Measurements from ENCODE around the gene ARMH3.
A peak's percentile ranks its signal among the peaks of the same experiment; 100 is the strongest.

ARMH3 gene

DNA sequence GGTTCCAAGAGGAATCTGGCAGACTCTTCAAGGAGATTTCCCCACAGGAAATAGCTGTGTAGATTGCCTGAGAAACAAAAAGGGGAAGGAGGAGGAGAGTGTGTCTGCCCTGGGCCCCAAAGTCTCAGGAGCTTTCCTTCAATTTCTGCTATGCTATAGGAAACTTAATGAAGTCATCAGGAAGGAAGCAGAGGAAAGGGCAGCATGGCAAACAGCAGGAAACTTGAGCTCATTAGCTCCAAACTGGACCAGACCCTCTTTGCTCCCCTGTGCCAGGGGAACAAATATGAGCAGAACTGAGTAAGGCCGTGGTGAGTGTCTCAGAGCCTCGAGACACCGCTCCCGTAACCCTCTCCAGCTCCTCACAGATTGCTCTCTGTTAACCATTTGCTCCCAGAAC is 207.6 kb downstream of the ARMH3 start:
- no peak for DNase-seq

DNA sequence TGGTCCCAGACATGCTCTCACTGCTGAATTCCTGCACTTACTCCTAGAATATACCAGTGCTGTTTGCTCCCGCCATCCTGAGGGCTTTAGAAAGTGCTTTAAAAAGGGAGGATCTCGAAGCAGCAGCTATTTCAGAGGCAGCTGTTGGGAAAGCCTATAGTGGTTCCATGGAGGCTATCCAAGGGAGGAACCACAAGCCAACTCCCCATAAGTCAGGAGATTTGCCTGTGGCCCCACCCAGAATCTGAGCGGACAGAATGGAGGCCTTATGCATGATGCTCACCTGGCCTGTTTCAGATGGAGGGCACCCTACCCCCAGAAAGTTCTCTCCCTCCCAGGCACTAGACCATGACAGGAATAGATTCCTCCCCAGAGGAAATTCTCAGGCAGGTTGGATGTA is 210.1 kb downstream of the ARMH3 start:
- DNase-seq = no peak

DNA sequence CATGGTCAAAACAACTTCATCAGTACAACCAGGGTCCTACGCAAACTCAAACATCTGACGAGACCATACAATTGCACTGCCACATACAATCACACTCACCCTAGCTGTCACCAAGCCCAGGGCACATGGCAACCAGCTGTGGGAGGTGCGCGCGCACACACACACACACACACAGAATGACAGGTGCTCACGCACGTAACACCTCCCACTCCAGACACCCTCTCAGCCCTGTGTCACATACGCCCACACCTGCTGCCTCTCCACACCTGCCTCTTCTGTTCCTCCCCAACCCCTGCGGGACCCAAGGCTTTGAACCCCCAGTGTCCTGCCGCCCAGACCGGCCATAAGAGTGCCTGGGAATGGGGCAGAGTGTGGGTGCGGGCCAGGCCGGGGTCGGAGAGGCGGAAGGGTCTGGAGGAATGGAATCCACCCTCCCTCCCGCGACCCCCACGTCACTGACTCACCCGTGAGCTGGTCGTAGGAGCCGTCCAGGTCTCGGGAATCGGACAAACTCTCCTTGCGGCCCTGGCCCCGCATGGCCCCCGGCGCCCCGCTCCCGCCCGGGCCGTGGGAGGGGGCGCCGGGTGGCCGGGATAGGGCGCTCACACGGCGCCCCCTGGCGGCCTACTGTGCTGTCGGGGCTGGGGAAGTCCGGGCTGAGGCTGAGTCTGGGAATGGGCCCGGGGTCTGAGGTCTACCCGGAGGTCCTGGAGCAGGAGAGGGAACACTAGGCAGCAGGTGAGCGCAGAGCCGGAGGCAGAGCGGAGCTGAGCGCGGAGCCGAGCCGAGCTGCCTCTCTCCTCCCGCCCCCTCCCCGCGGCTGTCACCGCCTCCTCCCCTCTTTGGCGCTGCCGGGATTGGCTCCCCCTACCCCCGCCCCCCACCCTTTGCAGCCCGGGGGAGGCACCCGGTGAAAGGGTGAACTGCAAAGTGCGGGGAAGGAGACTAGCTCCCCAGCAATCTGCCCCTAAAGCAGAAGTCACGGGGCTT is 212.6 kb downstream of the ARMH3 start, which contains the start of gene KCNIP2:
Gene KCNIP2 (minus strand): TSS at position 769 of the 990 bp plus-strand sequence. CDS start 232 bp downstream, at position 537.
- DNase-seq = no peak

DNA sequence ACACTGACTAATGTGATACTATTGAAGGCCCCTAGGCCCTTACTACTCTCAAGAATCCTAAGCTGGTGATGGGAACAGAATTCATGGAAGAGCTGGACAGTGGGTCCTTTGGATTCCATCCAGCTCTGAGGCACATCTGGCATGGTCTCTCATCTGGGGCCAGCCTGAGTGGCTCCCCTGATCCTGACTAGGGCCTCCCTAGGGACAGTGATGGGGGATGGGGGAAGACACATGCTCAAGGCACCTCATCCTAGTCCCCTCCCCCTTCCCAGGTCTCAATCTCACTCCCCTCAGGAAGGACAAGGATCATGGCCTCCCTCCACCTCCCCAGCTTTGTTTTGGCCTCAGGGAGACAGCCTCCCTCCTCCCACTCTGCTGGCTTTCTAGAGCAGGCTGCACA is 214.1 kb downstream of the ARMH3 start:
- no peak for DNase-seq

DNA sequence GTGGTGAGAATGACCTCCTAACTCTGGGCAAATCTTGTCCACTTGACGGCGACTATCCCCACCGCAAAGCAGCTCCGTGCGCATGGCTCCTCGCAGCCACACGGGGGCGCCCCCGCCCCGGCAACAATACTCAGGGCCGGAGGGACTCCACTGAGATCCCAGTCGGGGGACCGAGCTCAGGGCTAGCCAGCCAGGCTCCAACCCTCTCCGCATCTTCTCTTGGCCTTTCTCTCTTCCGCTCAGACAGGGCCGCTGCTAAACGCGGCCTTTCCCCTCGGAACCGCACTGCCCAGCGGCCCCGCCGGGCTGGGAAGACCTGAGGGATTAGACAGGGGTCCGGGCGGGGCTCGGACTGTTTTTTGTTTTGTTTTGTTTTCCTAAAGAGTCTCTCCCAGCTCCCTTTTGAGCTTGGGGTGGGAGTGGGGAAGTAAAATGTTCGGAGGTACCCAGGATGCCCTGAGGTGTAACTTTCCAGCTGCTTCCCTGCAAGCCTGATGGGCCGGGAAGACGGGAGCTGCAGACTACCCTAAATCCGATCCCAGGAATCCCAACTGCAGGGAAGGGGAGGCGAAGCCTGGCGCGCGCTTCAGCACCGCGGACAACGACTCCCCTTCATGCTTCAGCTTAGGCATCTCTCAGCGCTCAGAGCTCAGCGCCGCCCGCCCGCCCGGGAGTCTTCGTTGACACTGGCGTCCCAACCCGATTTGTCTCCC is 215.1 kb downstream of the ARMH3 start:
- DNase-seq = peak; percentile 10

DNA sequence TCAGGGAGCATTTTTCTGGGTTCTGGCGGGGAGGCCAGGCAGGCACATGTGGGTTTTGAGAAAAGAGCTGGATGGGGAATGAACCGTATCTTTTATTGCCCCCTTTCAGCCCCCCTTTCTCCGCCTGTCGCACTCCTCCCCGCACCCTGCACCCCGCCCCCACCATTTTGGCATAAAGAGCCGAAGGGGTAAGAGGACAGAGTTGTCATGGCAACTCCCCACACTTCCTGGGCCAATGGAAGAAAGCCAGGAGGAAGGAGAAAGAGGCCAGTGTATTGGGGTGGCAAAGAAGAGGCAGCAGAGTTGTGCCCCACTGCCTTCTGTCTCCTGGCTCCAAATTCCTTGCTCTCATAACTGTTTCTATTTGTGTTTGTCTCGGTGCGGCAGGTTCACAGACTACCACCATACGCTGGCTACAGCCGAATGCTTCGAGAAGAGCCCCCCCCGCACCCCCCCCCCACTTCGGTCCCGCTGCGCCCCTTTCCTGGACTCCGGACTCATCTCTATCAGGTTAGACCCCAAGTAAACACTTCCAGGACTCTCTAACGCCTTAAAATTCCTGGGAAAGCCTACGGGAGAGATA is 215.8 kb downstream of the ARMH3 start:
- no peak for DNase-seq

DNA sequence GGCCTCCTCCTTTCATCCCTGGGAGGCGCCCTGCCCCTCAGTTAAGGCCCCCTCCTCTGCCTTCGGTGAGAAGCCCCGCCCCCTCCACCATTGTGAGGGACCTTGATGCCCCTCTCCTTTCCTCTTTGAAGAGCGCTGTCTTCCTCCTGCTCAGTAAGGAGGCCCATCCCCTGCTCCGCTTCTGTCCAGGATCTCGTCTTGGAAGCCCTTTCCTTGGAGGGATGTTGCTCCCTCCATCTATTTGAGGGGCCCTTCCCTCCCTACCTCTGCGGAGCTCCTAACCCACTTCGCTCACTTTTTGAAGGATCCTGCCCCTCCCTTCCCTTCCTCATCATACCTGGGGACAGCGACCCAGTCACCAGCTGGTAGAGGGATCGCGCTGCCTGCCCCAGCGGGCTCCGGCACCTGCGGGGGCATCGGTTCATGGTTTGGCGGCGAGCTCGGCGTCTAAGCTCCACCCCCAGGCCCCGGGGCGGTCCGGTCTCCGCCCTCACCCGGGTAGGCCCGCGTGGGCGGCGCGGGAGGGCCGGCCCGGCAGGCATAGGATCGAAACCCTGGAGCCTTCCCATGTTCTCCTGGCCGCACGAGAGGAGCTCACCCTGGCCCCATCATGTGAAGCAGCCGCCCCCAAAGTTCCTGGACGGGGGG is 216.4 kb downstream of the ARMH3 start:
- no peak for DNase-seq

DNA sequence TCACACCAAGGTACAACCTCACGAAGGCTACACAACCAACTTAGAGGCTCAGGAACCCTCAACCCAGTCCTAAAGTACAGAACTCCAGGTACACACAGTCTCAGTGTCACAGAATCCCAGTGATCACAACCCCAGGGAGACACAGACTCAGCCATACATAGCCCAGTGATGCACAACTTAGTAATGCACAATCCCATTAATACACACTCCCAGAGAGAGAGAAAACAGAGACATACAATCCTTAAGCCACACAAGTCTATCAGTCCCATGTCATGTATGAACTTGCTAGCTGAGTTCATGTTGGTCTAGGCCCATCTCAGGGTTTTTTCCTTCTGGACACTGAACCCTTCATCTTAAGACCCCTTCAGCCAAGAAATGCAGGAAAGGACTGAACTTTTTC is 217.0 kb downstream of the ARMH3 start:
- DNase-seq = no peak

DNA sequence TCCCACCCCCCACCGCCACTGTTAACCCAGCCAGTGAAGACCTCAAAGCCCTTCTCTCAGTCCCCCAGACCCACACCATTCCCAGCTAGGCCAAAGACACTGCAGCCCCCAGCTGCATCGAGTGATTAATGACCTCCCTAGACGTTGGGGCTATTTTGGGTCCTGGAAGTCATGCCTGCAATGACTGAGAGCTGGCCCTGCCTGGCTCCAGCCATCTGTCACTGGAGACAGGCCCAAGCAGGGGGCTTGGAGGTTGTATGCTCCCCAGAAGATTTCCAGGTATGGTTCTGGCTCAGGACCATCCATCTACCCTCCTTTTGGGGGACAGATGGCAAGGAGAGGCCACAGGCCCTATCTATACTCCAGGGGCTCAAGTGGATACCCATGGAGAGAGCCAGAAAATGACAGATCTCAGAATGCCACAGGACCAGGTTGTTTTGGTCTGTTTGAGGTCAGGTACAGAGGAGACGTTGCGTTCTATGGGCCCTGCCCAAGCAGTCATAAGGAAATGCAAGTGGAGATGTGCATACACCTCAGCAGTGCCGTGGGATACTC is 217.5 kb downstream of the ARMH3 start:
- DNase-seq = no peak

DNA sequence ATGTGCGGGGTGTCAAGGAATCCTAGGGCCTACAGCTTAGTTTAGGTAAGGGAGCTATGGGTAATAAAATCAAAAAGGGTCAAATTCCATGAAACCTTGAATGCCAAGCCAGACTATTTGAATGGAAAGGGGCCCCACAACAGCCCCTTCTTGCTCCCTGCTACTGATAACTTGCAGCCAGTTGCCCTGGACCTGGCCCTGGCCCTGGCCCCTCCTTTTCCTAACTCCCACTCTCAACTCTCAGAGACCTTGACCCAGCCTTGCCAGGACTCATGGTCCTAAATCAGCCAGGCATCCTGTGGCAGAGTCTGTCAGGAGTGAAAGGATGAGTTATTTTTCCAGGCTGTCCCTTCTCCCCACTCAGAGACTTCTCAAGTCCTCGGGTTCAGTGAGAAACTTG is 218.2 kb downstream of the ARMH3 start:
- no peak for DNase-seq

DNA sequence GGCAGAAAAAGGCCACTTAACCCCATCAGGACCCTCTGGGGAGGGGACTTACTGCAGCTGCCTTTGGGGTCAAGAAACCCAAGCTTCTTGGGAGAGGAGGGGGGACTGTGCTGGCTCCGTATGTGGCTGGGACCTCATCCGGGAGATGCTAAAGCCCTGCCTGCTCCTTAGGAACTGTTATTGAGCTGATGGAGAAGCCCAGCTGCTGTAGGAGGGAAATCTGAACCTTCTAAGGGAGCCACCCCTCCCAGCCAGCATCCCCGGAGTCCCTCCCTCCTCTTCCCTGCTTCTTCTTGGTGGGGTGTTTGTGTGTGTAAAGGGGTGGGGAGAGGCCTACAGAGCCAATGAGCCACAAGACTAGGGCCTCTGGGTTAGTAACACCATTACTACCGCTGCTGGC is 220.6 kb downstream of the ARMH3 start:
- no peak for DNase-seq

DNA sequence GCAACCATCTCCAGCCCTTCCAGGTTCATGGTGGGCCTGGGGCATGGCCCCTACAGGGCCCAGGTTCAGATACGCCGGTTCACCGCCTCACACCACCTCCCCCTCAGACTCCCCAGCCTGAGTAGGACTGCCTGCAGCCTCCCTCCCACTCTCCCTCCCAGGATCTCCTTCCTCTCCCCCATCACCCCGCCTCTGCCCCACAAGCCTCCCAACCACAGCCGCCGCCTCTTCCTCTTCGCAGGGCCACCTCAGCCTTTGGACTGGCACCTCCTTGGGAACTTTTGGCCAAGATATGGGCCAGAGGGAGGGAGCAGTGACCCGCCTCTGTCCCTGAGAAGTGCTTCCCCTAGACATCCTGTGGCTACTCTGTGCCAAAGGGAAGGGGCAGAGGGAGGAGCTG is 221.6 kb downstream of the ARMH3 start:
- DNase-seq = no peak

DNA sequence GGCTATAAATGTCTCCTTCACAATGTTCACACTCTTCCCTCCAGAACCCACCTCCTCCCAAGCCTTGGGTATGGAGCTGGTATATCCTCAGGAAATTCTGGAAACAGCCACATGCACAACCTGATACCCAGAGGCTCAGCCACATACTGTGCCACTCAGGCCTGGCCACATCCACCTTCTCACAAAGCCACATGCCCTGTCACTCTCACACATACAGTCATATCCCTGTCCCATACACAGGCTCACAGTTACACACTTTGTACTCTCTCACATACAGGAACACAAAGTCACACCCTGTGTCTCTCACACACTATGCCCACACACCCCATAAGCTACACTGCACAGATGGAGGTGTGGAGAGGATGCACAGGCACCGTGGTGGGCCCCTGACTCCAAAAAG is 222.5 kb downstream of the ARMH3 start:
- DNase-seq = no peak

DNA sequence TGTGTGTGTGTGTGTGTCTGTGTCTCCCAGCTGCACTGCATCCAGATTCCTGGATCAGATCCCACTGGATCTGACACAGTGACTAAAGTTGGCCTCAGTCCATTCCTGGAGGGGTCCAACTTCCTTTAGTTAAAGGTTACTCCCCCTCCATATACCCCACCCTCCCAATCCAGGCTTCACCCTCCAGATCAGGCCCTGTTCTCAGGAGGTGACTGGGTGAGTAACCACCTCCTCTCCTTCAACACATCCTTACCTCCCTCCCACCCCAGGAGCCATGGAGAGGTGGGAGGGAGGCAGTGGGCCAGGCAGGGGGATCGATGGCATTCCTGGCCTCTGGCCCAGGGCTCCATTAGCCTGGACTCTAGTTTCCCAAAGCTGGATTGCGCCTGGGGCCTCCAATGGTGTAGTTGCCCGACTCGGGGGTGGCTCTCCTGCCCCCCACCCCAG is 223.6 kb downstream of the ARMH3 start:
- DNase-seq = no peak

DNA sequence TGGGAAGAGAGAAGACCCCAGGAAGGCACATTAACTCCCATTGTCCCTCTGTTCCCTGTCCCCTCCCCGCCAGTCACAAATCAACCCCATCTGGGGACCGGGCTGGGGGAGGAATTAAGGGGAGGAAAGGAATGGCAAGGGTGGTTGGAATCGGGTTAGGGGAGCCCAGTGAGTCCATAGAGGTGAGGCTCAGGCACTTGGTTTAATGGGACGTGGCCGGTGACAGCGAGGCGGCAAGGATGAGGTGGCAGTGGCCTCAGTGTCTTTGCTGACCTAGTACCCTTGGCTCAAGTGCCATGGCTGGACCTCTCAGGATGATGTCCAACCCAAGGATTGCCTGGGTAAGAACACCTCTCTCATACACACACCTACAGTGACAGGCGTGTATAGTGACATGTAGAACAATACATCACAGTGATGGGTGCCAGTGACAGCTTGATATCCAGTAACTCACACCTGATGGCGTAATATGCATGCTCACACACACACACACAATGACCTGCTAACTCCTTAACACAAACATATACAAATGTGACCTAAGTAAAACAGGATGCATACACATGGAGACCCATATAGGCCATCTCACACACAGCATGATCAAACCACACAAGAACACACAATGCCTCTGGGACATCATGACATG is 224.7 kb downstream of the ARMH3 start:
- no peak for DNase-seq

DNA sequence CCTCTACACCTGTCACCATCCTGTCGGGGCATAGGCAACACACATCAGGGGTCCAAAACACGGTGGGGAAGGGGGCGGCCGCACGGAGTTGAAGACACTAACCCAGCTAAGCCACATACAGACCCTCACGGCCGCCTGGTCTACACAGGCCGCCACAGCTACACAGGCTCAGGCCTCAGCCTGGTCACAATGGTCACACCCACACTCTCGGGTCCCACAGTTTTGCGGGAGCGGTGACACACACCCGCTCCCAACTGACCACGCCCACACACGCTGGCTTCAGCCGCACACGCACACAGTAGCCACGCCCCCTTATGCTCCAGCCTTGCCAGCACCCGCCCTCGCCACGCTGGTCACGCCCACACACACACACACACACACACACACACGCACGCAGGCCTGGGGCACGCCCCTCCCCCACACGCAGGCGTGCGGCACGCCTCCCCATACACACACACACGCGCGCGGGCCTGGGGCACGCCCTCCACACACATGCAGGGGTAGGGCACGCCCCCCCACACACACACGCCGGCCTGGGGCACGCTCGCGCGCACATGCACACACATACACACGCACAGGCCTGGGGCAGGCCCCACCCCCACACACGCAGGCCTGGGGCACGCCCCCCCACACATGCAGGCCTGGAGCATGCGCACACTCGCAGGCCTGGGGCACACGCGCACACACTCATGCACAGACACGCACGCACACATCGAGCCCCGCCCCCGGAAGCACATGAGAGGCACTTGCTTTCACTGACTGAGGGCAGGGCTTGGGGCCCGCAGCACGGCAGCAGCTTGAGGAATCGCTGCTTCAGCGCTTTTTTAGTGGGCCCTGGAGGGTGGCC is 225.4 kb downstream of the ARMH3 start:
- DNase-seq = peak; percentile 13

DNA sequence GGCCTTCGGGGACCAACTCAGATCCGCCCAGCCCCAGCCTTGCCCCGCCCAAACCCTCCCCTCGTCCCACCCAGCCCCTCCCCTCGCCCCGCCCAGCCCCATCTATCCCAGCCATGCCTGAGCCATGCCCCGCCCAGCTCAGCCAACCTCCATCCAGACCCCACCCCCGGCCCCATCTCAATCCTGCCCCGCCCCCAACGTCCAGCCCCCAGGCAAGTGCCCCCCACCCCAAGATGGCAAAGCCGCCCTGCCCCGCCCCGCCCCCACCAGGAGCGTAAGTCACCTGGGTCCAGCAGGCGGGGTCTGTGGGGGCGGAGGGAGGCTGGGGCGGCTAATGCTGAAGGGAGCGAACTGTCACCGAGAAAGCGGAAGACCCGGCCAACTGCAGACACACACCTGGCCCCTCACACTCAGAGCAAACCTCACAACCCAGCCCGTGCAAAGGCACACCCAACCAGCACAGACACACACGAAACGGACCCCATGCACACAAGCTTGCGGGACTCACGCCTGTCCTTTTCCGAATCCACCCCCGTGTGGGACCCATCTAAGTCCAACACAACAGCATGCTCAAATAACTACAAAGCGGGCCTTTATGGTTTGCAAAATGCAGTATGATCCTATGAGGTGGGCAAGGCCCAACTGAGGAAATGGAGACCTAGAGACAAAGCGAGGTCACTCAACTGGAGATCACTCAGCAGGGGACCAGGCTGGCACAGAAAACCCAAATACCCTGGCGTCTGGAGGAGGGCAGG is 226.2 kb downstream of the ARMH3 start:
- DNase-seq = no peak

DNA sequence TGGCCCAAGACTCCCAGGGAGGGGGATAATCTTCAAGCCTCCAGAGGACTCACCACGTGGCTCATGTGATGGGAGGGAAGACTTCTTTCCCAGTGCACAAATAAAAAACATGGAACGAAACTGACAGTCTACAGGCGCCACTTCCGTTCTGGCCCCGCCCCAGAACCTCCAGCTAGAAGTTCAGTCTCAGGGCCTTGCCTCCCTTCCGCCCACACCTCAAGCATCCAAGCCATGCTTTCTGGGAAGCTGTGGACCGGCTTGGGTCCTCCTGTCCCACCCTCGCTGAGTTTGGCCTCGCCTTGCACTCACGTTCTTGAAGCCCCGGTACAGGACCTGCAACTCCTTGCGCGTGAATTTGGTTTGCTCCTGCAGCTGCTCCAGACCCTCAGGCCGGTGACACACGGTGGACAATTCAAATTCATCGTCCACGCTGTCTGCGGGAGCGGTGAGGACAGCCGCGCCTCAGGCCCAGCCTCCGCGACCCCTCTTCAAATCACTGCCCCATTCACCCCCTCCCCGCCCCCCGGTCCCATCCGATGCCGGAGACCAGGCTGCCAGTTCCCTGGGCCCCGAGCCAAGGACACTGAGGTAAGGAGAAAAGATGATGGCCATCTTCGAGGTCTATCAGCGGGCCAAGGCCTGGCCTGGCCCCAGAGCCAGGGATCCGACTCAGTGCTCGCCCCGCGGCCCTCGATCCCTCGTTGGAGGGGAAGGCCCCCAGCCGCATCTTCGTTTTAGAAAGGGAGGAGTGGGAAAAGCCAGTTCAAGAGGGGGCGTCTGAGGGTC is 227.0 kb downstream of the ARMH3 start:
- no peak for DNase-seq

DNA sequence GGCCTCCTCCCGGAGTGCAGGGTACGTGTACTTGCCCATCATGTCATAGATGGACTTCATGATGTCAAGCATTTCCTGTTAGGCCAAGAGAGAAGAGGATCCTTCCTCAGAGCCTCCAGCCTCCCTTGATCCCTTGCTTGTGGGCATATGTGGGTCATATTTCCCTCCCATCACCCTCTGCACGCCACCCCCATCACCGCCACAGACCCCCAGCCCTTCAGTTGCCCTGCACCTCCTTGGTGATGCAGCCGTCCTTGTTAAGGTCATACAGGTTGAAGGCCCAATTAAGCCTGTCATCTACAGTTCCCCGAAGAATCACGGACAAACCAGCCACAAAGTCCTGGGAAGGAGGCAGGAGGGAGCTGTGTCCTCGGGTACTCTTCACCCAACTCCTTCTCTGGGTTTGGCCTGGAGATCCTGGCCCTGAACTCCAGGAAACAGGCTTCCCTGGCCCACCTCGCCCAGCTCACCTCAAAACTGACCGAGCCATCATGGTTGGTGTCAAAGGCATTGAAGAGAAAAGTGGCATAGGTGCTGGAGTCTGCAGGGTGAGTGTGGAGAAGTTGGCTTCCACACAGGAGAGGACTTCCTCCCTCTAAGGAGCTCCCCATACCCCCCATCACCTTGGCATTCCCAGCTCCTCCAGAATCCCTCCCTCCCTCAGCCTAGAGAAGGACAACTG is 227.9 kb downstream of the ARMH3 start:
- DNase-seq = no peak
